ENCODE results near the gene KNDC1.

DNA sequence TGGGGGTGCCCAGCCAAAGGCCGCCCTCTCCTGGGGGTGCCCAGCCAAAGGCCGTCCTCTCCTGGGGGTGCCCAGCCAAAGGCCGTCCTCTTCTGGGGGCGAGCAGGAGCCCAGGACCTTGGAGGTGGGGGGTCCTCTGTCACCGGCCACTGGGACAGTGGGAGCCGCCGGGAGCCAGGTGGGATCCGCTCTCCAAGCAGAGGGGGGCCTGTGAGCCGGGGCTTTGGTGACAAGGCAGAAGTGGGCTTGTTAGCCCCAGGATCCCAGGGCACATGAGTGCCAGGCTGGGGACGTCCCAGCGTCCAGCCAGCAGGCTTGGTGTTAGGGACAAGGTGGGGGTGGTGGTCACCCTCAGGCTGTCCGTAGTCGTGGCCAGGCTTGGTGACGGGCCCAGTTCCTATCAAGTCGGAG lies 40.6 kb downstream of the KNDC1 start:
- TF ChIP-seq, protein P1, sequence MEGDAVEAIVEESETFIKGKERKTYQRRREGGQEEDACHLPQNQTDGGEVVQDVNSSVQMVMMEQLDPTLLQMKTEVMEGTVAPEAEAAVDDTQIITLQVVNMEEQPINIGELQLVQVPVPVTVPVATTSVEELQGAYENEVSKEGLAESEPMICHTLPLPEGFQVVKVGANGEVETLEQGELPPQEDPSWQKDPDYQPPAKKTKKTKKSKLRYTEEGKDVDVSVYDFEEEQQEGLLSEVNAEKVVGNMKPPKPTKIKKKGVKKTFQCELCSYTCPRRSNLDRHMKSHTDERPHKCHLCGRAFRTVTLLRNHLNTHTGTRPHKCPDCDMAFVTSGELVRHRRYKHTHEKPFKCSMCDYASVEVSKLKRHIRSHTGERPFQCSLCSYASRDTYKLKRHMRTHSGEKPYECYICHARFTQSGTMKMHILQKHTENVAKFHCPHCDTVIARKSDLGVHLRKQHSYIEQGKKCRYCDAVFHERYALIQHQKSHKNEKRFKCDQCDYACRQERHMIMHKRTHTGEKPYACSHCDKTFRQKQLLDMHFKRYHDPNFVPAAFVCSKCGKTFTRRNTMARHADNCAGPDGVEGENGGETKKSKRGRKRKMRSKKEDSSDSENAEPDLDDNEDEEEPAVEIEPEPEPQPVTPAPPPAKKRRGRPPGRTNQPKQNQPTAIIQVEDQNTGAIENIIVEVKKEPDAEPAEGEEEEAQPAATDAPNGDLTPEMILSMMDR (IDR thresholded peaks at IDR 0.05): no peak
- TF ChIP-seq POLR2A (IDR thresholded peaks at IDR 0.05): no peak
